Nephron (organoid): ENCODE data around the gene EXOSC2.
A peak's percentile ranks its signal among the peaks of the same experiment; 100 is the strongest.
"Not testable (repeated sequence)": the region's sequence is repeated elsewhere in the genome, so short reads cannot be mapped to it uniquely, and the experiment has no call there.

Experiments used
- H3K27ac Mint-ChIP-seq, 3 experiments: 2 replicates each; pipeline ENCODE4 v1.8.0; 2020; ENCODE audit warnings: mixed read lengths in 3 of 3, mild to moderate bottlenecking in 2 of 3, moderate library complexity in 1 of 3
- H3K27me3 Mint-ChIP-seq: 2 replicates; pipeline ENCODE4 v1.8.0; 2021; ENCODE audit warnings: low read depth, mild to moderate bottlenecking, moderate library complexity, mixed read lengths
- H3K36me3 Mint-ChIP-seq: 2 replicates; pipeline ENCODE4 v1.8.0; 2020; ENCODE audit warnings: low read depth, mixed read lengths
- H3K4me1 Mint-ChIP-seq: 2 replicates; pipeline ENCODE4 v1.8.0; 2020; ENCODE audit warnings: mixed read lengths
- H3K4me3 Mint-ChIP-seq, 3 experiments: 2 replicates each; pipeline ENCODE4 v1.8.0; 2020; ENCODE audit warnings: mild to moderate bottlenecking in 3 of 3, mixed read lengths in 3 of 3, moderate library complexity in 2 of 3
- H3K9me3 Mint-ChIP-seq: 2 replicates; pipeline ENCODE4 v1.8.0; 2020; ENCODE audit warnings: mixed read lengths
- TF ChIP-seq, protein P1 (sequence below), 3 experiments: fragments of 200-600 bp; sonication (generic); IDR thresholded peaks; one replicate each; pipeline ENCODE4 v1.5.0; 2021; ENCODE audit warnings: antibody characterized with exemption in 3 of 3; ENCODE audit not compliant: unreplicated experiment in 3 of 3

Gene EXOSC2

DNA sequence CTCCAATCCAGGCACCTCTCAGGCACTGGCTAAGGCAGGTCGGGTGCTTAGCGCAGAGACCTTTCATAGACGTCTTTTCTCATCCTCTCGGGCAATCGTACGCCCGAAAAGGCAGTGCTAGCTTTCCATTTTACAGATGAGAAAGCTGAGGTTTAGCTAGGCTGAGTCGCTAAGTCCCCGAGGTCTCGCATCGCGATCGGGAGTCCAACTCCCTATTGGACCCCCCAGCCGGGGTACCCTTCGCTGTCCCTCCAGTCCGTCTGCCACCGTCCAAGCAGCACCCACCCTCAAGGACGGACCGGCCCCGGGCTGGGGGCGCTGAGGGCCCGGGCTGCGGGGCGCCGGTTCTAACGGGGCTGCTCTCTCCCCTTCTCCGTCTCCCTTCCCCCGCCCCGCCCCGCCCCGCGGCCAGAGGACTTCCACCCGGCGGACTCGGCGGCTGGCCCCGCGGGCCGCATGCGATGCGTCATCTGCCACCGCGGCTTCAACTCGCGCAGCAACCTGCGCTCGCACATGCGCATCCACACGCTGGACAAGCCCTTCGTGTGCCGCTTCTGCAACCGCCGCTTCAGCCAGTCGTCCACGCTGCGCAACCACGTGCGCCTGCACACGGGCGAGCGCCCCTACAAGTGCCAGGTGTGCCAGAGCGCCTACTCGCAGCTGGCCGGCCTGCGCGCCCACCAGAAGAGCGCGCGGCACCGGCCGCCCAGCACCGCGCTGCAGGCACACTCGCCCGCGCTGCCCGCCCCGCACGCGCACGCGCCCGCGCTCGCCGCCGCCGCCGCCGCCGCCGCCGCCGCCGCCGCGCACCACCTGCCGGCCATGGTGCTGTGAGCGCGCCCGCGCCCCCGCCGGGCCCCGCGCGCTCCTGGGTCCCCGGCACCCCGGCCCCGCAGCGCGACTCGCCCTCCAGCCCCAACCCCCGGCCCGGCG lies 12.5 kb upstream of the EXOSC2 start:
- no peaks in the 10 kb centered on the region for H3K36me3 Mint-ChIP-seq
- H3K4me1 Mint-ChIP-seq: peaks cover 5% of the 10 kb centered on the region
- no peaks in the 10 kb centered on the region for H3K9me3 Mint-ChIP-seq
- TF ChIP-seq, protein P1, sequence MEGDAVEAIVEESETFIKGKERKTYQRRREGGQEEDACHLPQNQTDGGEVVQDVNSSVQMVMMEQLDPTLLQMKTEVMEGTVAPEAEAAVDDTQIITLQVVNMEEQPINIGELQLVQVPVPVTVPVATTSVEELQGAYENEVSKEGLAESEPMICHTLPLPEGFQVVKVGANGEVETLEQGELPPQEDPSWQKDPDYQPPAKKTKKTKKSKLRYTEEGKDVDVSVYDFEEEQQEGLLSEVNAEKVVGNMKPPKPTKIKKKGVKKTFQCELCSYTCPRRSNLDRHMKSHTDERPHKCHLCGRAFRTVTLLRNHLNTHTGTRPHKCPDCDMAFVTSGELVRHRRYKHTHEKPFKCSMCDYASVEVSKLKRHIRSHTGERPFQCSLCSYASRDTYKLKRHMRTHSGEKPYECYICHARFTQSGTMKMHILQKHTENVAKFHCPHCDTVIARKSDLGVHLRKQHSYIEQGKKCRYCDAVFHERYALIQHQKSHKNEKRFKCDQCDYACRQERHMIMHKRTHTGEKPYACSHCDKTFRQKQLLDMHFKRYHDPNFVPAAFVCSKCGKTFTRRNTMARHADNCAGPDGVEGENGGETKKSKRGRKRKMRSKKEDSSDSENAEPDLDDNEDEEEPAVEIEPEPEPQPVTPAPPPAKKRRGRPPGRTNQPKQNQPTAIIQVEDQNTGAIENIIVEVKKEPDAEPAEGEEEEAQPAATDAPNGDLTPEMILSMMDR (IDR thresholded peaks at IDR 0.05; ENCODE audit: unreplicated experiment in 3 of 3): no peak
- H3K27ac Mint-ChIP-seq: no peak overlapping the region
- H3K4me3 Mint-ChIP-seq: peak overlapping the region; percentile 29 to 53 (median 51)
- H3K27me3 Mint-ChIP-seq: peaks cover 69% of the 10 kb centered on the region

DNA sequence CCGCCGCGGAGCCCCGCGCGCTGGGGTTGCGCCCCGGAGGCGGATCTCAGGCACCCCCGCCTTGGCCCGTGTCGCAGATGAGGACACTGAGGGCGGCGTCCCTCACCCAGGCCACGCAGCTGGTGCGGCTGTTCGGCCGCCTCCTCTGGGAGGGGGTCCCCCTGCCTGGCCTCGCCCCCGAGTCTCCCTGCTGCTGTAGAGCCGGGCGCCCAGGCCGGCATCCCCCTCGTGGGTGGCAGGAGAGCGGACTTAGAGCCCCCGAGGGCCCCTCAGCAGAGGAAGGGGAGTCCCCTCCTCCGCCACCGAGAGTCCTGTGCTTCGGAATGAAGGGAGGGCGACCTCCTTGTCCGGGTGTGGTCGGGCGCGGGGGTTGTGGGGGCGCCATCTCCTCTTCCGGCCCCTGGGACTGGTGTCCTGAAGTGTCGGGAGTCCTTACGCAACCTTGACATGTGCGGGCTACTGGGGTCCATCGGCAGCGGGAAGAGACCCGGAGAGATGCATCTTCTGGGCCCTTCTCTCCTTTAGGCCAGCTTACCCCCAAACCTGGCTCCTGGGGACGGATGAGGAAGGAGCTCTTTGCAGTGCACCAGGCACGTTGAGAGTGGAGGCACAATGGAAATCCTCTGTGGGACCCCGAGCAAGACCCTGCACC lies 11.7 kb upstream of the EXOSC2 start:
- TF ChIP-seq, protein P1 (IDR thresholded peaks at IDR 0.05; ENCODE audit: unreplicated experiment in 3 of 3): no peak
- no peaks in the 10 kb centered on the region for H3K9me3 Mint-ChIP-seq

DNA sequence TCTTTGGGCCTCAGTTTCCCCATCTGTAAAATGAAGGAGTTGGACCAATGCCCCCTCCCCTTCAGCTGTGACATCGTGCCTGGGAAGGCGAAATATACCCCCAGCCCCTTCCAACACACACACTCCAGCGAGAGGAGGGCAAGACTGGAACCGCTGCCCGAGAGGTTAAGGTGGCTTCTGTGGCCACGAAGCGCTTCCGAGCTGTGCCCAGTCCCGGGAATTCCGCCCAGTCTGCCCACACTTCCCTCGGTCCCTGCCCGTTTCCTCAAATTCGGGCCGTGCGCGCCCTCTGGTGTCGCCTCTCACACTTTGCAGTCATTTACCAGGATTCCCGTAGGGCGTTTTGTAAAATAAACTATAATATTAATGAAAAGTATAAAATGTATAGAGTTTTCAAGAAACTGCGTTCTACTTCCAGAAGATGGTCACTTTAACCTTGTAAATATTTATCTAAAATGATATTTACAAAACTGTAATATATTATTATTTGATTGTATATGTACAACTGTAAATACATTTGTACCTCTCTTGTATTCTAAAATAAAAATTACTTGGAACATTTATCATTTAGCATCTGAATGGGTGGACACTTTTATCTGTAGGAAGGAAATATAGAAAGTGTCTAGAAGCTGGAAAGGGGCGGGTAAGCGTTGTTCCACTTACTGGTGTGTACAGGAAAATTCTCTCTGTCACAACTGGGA lies 11.0 kb upstream of the EXOSC2 start:
- Mint-ChIP-seq H3K4me3 (peak overlapping the region; percentile 81 to 90 (median 87)), H3K36me3 (no peaks in the 10 kb centered on the region), H3K4me1 (peaks cover 5% of the 10 kb centered on the region), H3K27me3 (peaks cover 59% of the 10 kb centered on the region), H3K9me3 (no peaks in the 10 kb centered on the region), H3K27ac (no peak overlapping the region)
- TF ChIP-seq, protein P1 (IDR thresholded peaks at IDR 0.05; ENCODE audit: unreplicated experiment in 3 of 3): peak; percentile 79 to 87 (median 86)

More for the DNA sequence above, 11.7 kb upstream of the EXOSC2 start:
- Mint-ChIP-seq H3K4me3 (peak overlapping the region; percentile 81 to 90 (median 87)), H3K36me3 (no peaks in the 10 kb centered on the region), H3K27ac (no peak overlapping the region), H3K27me3 (peaks cover 64% of the 10 kb centered on the region), H3K4me1 (peaks cover 5% of the 10 kb centered on the region)

- Mint-ChIP-seq H3K4me1 (peaks cover 12% of the 10 kb centered on the region), H3K9me3 (no peaks in the 10 kb centered on the region), H3K36me3 (no peaks in the 10 kb centered on the region), H3K27me3 (peaks cover 40% of the 10 kb centered on the region), H3K4me3 (no peak overlapping the region), H3K27ac (no peak overlapping the region)
- TF ChIP-seq, protein P1 (IDR thresholded peaks at IDR 0.05; ENCODE audit: unreplicated experiment in 3 of 3): no peak
Observed at GRCh38 chr9:130685104-130685503, 8.5 kb upstream of the EXOSC2 start.

- peaks cover 31% of the 10 kb centered on the region for H3K27me3 Mint-ChIP-seq
- not testable (repeated sequence) for H3K27ac Mint-ChIP-seq, H3K36me3 Mint-ChIP-seq, H3K9me3 Mint-ChIP-seq, H3K4me3 Mint-ChIP-seq
- H3K4me1 Mint-ChIP-seq: peaks cover 18% of the 10 kb centered on the region
Observed at GRCh38 chr9:130685945-130686344, 7.6 kb upstream of the EXOSC2 start.

DNA sequence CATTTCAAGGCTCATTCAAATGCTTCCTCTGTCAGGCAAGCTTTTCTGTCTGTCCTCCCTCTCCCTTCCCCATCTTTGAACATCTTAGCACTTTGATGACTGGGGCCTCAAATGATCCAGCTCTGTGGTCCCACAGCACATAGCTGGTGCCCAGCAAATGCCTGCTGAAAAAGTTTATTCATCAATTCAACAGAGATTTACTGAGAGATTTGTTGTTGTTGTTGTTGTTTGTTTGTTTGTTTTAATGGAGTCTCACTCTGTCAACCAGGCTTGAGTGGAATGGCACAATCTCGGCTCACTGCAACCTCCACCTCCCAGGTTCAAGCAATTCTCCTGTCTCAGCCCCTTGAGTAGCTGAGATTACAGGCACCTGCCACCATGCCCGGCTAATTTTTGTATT lies 6.0 kb upstream of the EXOSC2 start:
- H3K36me3 Mint-ChIP-seq: no peaks in the 10 kb centered on the region
- peaks cover 19% of the 10 kb centered on the region for H3K27me3 Mint-ChIP-seq
- no peaks in the 10 kb centered on the region for H3K9me3 Mint-ChIP-seq
- TF ChIP-seq, protein P1 (IDR thresholded peaks at IDR 0.05; ENCODE audit: unreplicated experiment in 3 of 3): no peak
- peaks cover 14% of the 10 kb centered on the region for H3K4me1 Mint-ChIP-seq
- no peak overlapping the region for H3K4me3 Mint-ChIP-seq
- H3K27ac Mint-ChIP-seq: no peak overlapping the region
